Type B pancreatic cell (in vitro differentiated cells): Measurements from ENCODE around the gene DNAJB5. TPM values are rescaled to one million over a fixed set of nuclear protein-coding genes. Genes with fewer than 3 reads are reported as not detected.

Experiments used
- DNase-seq: peaks from one replicate; pipeline ENCODE4 v3.0.0; 2021; ENCODE audit warnings: mixed read lengths; ENCODE audit not compliant: unreplicated experiment; ENCODE audit errors: extremely low spot score
- H3K27ac Mint-ChIP-seq: 2 replicates; pipeline ENCODE4 v1.8.0; 2021; ENCODE audit warnings: mild to moderate bottlenecking, mixed read lengths
- H3K27me3 Mint-ChIP-seq: 2 replicates; pipeline ENCODE4 v1.8.0; 2021; ENCODE audit warnings: mixed read lengths
- H3K36me3 Mint-ChIP-seq: 2 replicates; pipeline ENCODE4 v1.8.0; 2021; ENCODE audit warnings: mixed read lengths
- H3K4me1 Mint-ChIP-seq: one replicate; pipeline ENCODE4 v1.8.0; 2021; ENCODE audit warnings: mixed read lengths; ENCODE audit not compliant: unreplicated experiment
- H3K4me3 Mint-ChIP-seq: 2 replicates; pipeline ENCODE4 v1.8.0; 2021; ENCODE audit warnings: mild to moderate bottlenecking, mixed read lengths
- H3K9me3 Mint-ChIP-seq: 2 replicates; pipeline ENCODE4 v1.8.0; 2021; ENCODE audit warnings: mixed read lengths
- CTCF ChIP-seq: fragments of 200-600 bp; sonication (generic); conservative IDR thresholded peaks from 2 replicates; pipeline ENCODE4 v1.5.0; 2021; ENCODE audit warnings: antibody characterized with exemption, mild to moderate bottlenecking
- total RNA-seq: library from RNA; stranded (reverse); gene quantifications from 2 replicates; pipeline ENCODE4 v1.2.1, GENCODE V29; 2021; ENCODE audit warnings: low replicate concordance

The DNAJB5 gene
- total RNA-seq, 1 donor from 2014 or later: 12.2 TPM

GRCh38 chr9:34962546-34962945, 27.0 kb upstream of the DNAJB5 start:
- H3K4me1 Mint-ChIP-seq: no peaks in the 10 kb centered on the region
- no peaks in the 10 kb centered on the region for H3K36me3 Mint-ChIP-seq
- no peaks in the 10 kb centered on the region for H3K9me3 Mint-ChIP-seq
- no peak overlapping the region for H3K27ac Mint-ChIP-seq
- no peak for TF ChIP-seq CTCF
- no peak for DNase-seq
- H3K4me3 Mint-ChIP-seq: no peak overlapping the region
- H3K27me3 Mint-ChIP-seq: peaks cover 89% of the 10 kb centered on the region

GRCh38 chr9:34963552-34963951, 26.0 kb upstream of the DNAJB5 start:
- H3K27ac Mint-ChIP-seq: no peak overlapping the region
- DNase-seq: no peak
- H3K4me3 Mint-ChIP-seq: no peak overlapping the region
- no peaks in the 10 kb centered on the region for H3K9me3 Mint-ChIP-seq
- H3K4me1 Mint-ChIP-seq: no peaks in the 10 kb centered on the region
- H3K27me3 Mint-ChIP-seq: peaks cover 95% of the 10 kb centered on the region
- no peaks in the 10 kb centered on the region for H3K36me3 Mint-ChIP-seq
- no peak for TF ChIP-seq CTCF

GRCh38 chr9:34964458-34964857, 25.1 kb upstream of the DNAJB5 start:
- no peak for TF ChIP-seq CTCF
- no peaks in the 10 kb centered on the region for H3K9me3 Mint-ChIP-seq
- no peaks in the 10 kb centered on the region for H3K36me3 Mint-ChIP-seq
- DNase-seq: no peak
- peaks cover 92% of the 10 kb centered on the region for H3K27me3 Mint-ChIP-seq
- H3K4me3 Mint-ChIP-seq: no peak overlapping the region
- H3K27ac Mint-ChIP-seq: no peak overlapping the region
- H3K4me1 Mint-ChIP-seq: no peaks in the 10 kb centered on the region

- Mint-ChIP-seq H3K36me3 (no peaks in the 10 kb centered on the region), H3K4me1 (no peaks in the 10 kb centered on the region), H3K9me3 (no peaks in the 10 kb centered on the region), H3K4me3 (no peak overlapping the region), H3K27ac (no peak overlapping the region), H3K27me3 (peaks cover 68% of the 10 kb centered on the region)
- no peak for TF ChIP-seq CTCF
- no peak for DNase-seq
Observed at GRCh38 chr9:34971146-34971811, 18.3 kb upstream of the DNAJB5 start.

- no peak for DNase-seq
- TF ChIP-seq CTCF: no peak
- no peak overlapping the region for H3K4me3 Mint-ChIP-seq
- H3K4me1 Mint-ChIP-seq: no peaks in the 10 kb centered on the region
- H3K9me3 Mint-ChIP-seq: no peaks in the 10 kb centered on the region
- H3K27ac Mint-ChIP-seq: no peak overlapping the region
- peaks cover 67% of the 10 kb centered on the region for H3K27me3 Mint-ChIP-seq
- H3K36me3 Mint-ChIP-seq: no peaks in the 10 kb centered on the region
Observed at GRCh38 chr9:34974664-34975063, 14.9 kb upstream of the DNAJB5 start.
